LoVo (cell line): Measurements from ENCODE around the gene PODXL2.

ENCODE experiments used
- DNase-seq: peaks from one replicate; pipeline ENCODE4 v3.0.0-alpha.2; 2016; ENCODE audit warnings: low spot score

The PODXL2 gene, protein sequence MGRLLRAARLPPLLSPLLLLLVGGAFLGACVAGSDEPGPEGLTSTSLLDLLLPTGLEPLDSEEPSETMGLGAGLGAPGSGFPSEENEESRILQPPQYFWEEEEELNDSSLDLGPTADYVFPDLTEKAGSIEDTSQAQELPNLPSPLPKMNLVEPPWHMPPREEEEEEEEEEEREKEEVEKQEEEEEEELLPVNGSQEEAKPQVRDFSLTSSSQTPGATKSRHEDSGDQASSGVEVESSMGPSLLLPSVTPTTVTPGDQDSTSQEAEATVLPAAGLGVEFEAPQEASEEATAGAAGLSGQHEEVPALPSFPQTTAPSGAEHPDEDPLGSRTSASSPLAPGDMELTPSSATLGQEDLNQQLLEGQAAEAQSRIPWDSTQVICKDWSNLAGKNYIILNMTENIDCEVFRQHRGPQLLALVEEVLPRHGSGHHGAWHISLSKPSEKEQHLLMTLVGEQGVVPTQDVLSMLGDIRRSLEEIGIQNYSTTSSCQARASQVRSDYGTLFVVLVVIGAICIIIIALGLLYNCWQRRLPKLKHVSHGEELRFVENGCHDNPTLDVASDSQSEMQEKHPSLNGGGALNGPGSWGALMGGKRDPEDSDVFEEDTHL

DNA sequence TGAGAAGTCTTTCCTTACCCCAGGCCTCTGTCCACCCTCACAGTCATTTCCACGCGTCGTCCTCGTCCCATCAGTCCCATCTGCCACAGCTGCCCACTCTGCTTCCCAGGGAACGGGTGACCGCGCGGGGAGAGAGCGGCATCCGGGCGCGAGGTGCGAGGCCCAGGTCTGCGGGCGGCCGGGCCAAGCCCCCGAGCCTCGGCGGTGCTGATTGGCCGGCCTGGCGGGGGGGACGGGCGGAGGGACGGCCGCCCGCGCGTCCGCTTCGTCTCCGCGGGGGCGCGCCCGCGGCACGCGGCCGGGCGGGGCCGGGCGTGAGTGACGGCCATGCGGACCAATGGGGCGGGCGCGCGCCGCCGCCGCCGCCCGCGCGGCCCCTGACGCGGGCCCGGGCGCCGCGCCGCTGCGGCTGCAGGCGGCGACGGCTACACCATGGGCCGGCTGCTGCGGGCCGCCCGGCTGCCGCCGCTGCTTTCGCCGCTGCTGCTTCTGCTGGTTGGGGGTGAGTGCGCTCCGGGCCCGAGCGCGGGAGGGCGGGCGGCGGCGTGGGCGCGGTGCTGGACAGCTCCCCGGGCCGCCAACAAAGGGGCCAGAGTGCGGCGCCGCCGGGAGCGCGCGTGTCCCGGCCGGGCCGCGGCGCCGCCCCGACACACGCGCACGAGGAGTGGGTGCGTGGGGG, at the start of gene PODXL2:
TSS of gene PODXL2 (plus strand) at position 398 of the 679 bp plus-strand sequence. CDS start at position 433, 35 bp downstream.
- peak; percentile 55 for DNase-seq

DNA sequence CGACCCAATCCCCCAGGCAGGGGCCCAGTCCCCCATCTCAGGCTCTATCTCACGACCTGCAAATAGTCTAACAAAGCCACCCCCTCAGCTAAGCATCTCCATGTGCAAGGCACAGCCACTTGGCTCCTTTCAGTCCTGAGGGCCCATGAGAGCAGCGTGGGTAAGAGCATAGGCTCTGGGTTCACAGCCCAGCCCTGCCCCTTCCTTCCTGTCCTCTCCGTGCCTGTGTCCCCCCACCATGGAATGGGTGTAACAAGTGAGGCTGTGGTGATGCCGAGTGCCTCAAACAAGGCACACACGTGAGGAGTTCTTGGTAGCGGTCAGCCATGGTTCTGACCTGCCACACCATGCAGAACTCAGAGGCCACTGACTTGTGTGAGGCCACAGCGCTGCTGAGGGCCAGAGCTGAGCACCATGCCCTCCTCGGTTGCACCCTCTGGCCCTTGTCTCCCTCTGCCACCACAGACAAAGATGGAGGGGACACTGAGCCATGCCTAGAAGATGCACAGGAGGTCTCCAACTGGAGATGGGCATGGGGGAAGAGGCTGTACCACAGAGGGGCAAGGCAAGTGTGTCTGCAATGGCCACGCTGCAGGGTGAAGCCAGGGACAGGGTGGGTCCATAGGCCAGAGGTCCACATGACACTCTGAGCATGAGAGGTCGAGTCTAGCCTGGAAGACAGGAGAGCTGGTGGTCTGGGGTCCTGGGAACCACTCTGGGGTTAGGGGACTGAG, 48.5 kb upstream of the PODXL2 start:
- no peak for DNase-seq

- DNase-seq: no peak
Measured at GRCh38 chr3:127584734-127585133, 44.3 kb upstream of the PODXL2 start.

DNA sequence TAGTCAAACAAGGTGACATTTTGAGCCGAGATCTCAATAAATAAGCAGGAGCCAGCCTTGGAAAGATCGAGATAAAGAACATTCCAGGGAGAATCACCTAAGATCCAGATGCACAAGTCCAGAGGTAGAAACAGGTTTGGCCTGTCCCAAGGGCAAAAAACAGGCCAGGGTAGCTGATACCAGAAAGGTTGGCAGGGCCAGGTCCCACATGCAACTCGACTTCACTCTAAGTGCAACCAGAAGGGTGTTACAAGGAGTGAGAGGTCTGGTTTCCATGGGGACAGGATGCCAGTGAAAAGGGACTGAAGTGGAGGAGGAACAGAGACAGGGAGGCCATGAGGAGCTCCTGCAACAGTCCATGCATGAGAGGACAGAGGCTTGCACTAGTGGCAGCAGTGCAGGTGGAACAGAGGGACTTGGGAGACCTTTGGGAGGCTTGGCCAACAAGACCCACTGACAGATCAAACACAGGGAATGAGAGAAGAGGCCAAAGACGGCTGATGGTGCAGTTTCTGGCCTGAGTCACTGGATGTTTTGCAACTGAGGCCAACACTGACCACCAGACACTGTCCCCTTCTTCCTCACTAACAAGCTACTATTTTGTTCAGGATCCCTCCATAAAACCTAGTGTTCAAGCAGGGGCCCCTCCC, 43.7 kb upstream of the PODXL2 start:
- DNase-seq: no peak

GRCh38 chr3:127585813-127586413, 43.1 kb upstream of the PODXL2 start:
- no peak for DNase-seq

GRCh38 chr3:127587876-127588275, 41.1 kb upstream of the PODXL2 start:
- no peak for DNase-seq

- DNase-seq: peak; percentile 30
Measured at GRCh38 chr3:127588806-127589577, 40.0 kb upstream of the PODXL2 start.

GRCh38 chr3:127589600-127590281, 39.2 kb upstream of the PODXL2 start:
- no peak for DNase-seq

DNA sequence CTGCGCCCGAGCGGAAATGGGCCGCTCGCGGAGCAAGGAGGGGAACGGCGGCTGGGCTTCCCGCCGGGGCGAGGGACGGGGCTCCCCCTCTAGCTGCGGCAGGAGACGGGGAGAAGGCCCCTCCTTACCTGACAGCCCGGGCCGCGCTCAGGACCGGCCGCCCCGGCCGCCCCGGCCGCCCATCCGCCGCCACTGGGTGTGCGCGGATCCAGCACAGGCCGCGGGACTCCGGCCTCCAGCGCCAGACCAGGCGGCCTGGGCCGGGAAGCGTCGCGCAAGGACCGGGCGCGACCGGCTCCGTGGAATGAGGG, 38.7 kb upstream of the PODXL2 start:
- DNase-seq: no peak

DNA sequence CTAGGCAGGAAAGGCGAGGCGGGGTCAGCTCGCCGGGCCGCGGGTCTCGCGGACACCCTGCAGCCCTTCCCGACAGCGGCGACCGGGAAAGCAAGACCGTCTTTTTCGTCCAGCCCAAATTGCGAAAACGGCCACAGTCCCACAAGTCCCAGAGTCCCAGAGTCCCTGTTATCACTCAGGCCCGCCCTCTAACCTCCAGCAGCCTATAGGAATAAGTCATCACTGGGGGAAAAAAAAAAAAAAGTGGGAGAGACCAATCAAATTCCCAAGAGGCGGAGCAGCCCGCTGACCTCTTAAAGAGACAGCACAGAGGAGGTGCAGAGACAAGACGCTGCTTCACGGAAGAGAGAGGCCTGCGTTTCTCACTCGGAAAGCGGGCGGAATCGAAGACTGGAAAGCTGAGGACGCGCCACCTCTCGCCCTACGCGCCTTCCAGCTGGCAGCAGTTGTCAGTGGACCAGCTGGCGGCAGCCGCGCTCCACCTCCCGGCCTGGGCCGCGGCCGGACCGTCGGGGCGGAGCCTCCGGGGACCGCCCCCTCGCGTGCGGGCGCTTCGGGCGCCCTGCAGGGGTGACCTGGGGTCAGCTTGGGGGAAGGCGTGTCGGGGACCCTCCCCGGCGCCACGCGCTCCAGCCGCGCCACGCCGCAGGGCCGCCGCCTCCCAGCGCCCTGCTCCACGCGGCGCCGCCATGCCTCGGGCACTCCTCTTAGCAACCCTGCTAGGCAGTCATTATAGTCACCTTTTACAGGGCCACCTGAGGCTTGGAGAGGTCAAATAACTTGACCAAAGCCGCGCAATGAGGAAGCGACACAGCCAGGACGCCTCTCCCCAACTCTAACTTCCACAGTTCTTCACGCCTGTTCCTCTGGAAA, 38.2 kb upstream of the PODXL2 start, which contains the start of gene TPRA1:
TSS of gene TPRA1 (minus strand) at position 141 of the 873 bp plus-strand sequence. CDS start 10,587 bp downstream, outside the sequence.
- DNase-seq: peak; percentile 93

DNA sequence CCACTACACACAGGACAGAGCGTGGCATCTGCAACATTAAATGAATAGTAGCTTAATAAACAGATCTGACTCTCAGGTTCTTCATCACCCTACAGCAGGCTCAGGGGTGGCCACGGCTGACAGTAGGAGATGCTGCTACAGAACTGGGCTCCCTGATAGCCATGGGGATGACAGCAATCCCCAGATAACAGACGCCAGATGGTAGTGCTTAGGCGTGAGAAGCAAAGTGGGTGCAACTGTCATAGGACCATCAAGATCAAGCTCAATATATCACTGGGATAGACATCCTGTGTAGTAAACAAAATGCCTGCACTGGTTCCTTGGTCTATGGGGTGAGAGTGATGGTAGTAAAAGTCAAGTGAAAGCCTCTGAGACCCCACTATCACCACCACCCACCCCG, 35.8 kb upstream of the PODXL2 start:
- DNase-seq: no peak

- no peak for DNase-seq
Measured at GRCh38 chr3:127595303-127595702, 33.7 kb upstream of the PODXL2 start.

- no peak for DNase-seq
Measured at GRCh38 chr3:127597020-127597771, 31.8 kb upstream of the PODXL2 start.

GRCh38 chr3:127598841-127599570, 30.0 kb upstream of the PODXL2 start:
- no peak for DNase-seq

GRCh38 chr3:127600749-127601456, 28.1 kb upstream of the PODXL2 start:
- DNase-seq: no peak

GRCh38 chr3:127604035-127604434, 24.9 kb upstream of the PODXL2 start:
- DNase-seq: no peak
